ENCODE measurements around the gene ZNF784. TPM values are rescaled to one million over a fixed set of nuclear protein-coding genes. Genes with fewer than 3 reads are reported as not detected.

The ZNF784 gene
- total and polyA plus RNA-seq, 2 of the 4 experiments (the other 2 are of a cell fraction), result 2.5 to 3.7 TPM

DNA sequence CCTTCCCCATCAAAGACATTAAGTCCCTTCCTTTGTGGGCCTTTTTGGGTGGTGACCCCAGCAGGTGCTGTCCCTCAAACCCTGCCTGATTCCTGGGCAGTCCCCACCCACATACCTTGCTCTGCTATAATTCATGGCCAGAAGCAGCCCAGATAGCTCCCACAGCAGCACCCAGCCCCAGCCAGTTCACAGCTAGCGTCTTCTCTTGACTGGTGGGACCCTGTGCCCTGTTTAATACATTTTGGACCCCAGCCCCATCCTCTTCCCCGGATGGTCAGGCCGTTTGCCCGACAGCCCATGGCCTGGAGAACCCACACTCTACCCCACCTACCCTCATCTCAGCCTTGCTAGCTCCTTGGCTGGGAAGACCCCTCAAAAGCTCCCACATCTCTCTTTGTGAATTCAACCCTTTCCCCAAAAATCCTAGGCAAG lies 25.8 kb upstream of the ZNF784 start:
- Histone ChIP-seq H3K79me1 (ENCODE audit: low read depth in 1 of 2, low read length in 2 of 2) (peaks cover 18 to 32% of the 10 kb centered on the region in 2 experiments), H3K4me2 (ENCODE audit: low read depth, low read length) (no peak overlapping the region), H3K27me3 (ENCODE audit: control insufficient read depth, insufficient read depth, low read length) (no peaks in the 10 kb centered on the region), H3K9me3 (ENCODE audit: control insufficient read depth, insufficient read depth, low read length) (no peaks in the 10 kb centered on the region), H2AFZ (replicated peaks; ENCODE audit: low read length, poor library complexity) (no peak overlapping the region), H3K9me1 (ENCODE audit: insufficient read depth, low read length) (no peaks in the 10 kb centered on the region), H2AK9ac (replicated peaks; ENCODE audit: low read depth, low read length, poor library complexity) (no peak overlapping the region), H3K4me3 (ENCODE audit: insufficient read depth, low read depth, low read length) (no peak overlapping the region), H4K20me1 (ENCODE audit: insufficient read depth, low read length) (peaks cover 7% of the 10 kb centered on the region), H3K18ac (ENCODE audit: low read depth, low read length) (no peak overlapping the region), H2BK15ac (ENCODE audit: low read depth, low read length) (no peak overlapping the region), H2BK120ac (ENCODE audit: low read depth, low read length) (no peak overlapping the region), H4K91ac (ENCODE audit: insufficient read depth, low read depth, low read length) (no peak overlapping the region), H3K9ac (ENCODE audit: low read depth, low read length) (no peak overlapping the region), H3K4me1 (ENCODE audit: control insufficient read depth, insufficient read depth, low read length) (peaks cover 5% of the 10 kb centered on the region), H4K8ac (ENCODE audit: low read depth in 2 of 2, low read length in 2 of 2) (no peak overlapping the region), H3K27ac (ENCODE audit: insufficient read depth, low read length) (no peak overlapping the region), H2BK5ac (ENCODE audit: low read depth, low read length, poor library complexity, severe bottlenecking) (no peak overlapping the region), H3K23ac (ENCODE audit: low read depth, low read length) (no peak overlapping the region), H2AK5ac (ENCODE audit: low read depth, low read length) (no peak overlapping the region), H4K5ac (ENCODE audit: low read depth, low read length) (no peak overlapping the region), H3K56ac (ENCODE audit: extremely low read depth, insufficient read depth, low read length) (no peak overlapping the region), H3K4ac (ENCODE audit: low read depth, low read length) (no peak overlapping the region), H3K36me3 (ENCODE audit: control insufficient read depth, insufficient read depth, low read length) (peaks cover 13% of the 10 kb centered on the region), H2BK20ac (ENCODE audit: low read depth, low read length) (no peak overlapping the region), H3K14ac (replicated peaks; ENCODE audit: low read depth, low read length) (no peak overlapping the region)
- ChIA-PET POLR2A (ENCODE audit: unreplicated experiment) (no interaction called here), CTCF (no interaction called here)
- 100% methylated on average over 1 of the region's 4 CpGs; no CpG with 5 or more reads in 1 of the 2 experiments for WGBS, 2 experiments (ENCODE audit: extremely low coverage in 2 of 2, insufficient read length in 1 of 2)
- DNase-seq, result no peak
- intact Hi-C loops (cut with micrococcal nuclease), result no loop called here
- in situ Hi-C loops (cut with MboI; ENCODE audit: low sequenced_read_pairs), result loop anchor here (25.0 kb wide), 2 partner anchors 1188 to 1513 kb away; partner anchors contain the start of genes CDC42EP5, CNOT3 and LENG9
- no TSS peak for BruUV-seq (replicated peaks)
- TF ChIP-seq, protein P1, sequence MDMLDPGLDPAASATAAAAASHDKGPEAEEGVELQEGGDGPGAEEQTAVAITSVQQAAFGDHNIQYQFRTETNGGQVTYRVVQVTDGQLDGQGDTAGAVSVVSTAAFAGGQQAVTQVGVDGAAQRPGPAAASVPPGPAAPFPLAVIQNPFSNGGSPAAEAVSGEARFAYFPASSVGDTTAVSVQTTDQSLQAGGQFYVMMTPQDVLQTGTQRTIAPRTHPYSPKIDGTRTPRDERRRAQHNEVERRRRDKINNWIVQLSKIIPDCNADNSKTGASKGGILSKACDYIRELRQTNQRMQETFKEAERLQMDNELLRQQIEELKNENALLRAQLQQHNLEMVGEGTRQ (IDR thresholded peaks at IDR 0.05; ENCODE audit: low read depth, low read length), result no peak
- TF ChIP-seq NFE2L2 (IDR thresholded peaks at IDR 0.05; ENCODE audit: low read depth, low read length) (no peak), MAZ (IDR thresholded peaks at IDR 0.05; ENCODE audit: borderline replicate concordance, low read depth, low read length) (no peak), BHLHE40 (IDR thresholded peaks at IDR 0.05; ENCODE audit: low read depth, low read length) (no peak), CHD1 (IDR thresholded peaks at IDR 0.05; ENCODE audit: low read depth, low read length) (no peak), CEBPB (IDR thresholded peaks at IDR 0.05; ENCODE audit: low read depth, low read length) (no peak), FOS (IDR thresholded peaks at IDR 0.05; ENCODE audit: low read depth, low read length) (no peak), MAFK (IDR thresholded peaks at IDR 0.05; ENCODE audit: low read depth, low read length) (no peak), RCOR1 (IDR thresholded peaks at IDR 0.05; ENCODE audit: insufficient replicate concordance, low read length) (no peak), MXI1 (IDR thresholded peaks at IDR 0.05; ENCODE audit: borderline replicate concordance, low read depth, low read length) (no peak)
- TF ChIP-seq, protein P2, sequence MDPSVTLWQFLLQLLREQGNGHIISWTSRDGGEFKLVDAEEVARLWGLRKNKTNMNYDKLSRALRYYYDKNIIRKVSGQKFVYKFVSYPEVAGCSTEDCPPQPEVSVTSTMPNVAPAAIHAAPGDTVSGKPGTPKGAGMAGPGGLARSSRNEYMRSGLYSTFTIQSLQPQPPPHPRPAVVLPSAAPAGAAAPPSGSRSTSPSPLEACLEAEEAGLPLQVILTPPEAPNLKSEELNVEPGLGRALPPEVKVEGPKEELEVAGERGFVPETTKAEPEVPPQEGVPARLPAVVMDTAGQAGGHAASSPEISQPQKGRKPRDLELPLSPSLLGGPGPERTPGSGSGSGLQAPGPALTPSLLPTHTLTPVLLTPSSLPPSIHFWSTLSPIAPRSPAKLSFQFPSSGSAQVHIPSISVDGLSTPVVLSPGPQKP (IDR thresholded peaks at IDR 0.05; ENCODE audit: borderline replicate concordance, low read depth, low read length), result no peak
- TF ChIP-seq, protein P3, sequence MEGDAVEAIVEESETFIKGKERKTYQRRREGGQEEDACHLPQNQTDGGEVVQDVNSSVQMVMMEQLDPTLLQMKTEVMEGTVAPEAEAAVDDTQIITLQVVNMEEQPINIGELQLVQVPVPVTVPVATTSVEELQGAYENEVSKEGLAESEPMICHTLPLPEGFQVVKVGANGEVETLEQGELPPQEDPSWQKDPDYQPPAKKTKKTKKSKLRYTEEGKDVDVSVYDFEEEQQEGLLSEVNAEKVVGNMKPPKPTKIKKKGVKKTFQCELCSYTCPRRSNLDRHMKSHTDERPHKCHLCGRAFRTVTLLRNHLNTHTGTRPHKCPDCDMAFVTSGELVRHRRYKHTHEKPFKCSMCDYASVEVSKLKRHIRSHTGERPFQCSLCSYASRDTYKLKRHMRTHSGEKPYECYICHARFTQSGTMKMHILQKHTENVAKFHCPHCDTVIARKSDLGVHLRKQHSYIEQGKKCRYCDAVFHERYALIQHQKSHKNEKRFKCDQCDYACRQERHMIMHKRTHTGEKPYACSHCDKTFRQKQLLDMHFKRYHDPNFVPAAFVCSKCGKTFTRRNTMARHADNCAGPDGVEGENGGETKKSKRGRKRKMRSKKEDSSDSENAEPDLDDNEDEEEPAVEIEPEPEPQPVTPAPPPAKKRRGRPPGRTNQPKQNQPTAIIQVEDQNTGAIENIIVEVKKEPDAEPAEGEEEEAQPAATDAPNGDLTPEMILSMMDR (conservative IDR thresholded peaks at IDR 0.05; ENCODE audit: low read depth, low read length), result no peak
- ATAC-seq (ENCODE audit: low read depth), result no peak
- dilution Hi-C loops (cut with HindIII; ENCODE audit: low sequenced_read_pairs, unreplicated experiment), result no loop called here

Data from IMR-90 (cell line).